Measurements from ENCODE around the gene GDPD4.

Gene GDPD4

GRCh38 chr11:77207019-77207485, 94.4 kb downstream of the GDPD4 start:
- TF ChIP-seq, protein P1, sequence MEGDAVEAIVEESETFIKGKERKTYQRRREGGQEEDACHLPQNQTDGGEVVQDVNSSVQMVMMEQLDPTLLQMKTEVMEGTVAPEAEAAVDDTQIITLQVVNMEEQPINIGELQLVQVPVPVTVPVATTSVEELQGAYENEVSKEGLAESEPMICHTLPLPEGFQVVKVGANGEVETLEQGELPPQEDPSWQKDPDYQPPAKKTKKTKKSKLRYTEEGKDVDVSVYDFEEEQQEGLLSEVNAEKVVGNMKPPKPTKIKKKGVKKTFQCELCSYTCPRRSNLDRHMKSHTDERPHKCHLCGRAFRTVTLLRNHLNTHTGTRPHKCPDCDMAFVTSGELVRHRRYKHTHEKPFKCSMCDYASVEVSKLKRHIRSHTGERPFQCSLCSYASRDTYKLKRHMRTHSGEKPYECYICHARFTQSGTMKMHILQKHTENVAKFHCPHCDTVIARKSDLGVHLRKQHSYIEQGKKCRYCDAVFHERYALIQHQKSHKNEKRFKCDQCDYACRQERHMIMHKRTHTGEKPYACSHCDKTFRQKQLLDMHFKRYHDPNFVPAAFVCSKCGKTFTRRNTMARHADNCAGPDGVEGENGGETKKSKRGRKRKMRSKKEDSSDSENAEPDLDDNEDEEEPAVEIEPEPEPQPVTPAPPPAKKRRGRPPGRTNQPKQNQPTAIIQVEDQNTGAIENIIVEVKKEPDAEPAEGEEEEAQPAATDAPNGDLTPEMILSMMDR (IDR thresholded peaks at IDR 0.05; ENCODE audit: low read depth, low read length): no peak
- TF ChIP-seq, protein P2, sequence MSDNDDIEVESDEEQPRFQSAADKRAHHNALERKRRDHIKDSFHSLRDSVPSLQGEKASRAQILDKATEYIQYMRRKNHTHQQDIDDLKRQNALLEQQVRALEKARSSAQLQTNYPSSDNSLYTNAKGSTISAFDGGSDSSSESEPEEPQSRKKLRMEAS (IDR thresholded peaks at IDR 0.05; ENCODE audit: low read depth, low read length): no peak
- TF ChIP-seq MYC (IDR thresholded peaks at IDR 0.05; ENCODE audit: low read depth, low read length) (no peak), POLR2A (IDR thresholded peaks at IDR 0.05; ENCODE audit: extremely low read depth, insufficient read length) (no peak)

DNA sequence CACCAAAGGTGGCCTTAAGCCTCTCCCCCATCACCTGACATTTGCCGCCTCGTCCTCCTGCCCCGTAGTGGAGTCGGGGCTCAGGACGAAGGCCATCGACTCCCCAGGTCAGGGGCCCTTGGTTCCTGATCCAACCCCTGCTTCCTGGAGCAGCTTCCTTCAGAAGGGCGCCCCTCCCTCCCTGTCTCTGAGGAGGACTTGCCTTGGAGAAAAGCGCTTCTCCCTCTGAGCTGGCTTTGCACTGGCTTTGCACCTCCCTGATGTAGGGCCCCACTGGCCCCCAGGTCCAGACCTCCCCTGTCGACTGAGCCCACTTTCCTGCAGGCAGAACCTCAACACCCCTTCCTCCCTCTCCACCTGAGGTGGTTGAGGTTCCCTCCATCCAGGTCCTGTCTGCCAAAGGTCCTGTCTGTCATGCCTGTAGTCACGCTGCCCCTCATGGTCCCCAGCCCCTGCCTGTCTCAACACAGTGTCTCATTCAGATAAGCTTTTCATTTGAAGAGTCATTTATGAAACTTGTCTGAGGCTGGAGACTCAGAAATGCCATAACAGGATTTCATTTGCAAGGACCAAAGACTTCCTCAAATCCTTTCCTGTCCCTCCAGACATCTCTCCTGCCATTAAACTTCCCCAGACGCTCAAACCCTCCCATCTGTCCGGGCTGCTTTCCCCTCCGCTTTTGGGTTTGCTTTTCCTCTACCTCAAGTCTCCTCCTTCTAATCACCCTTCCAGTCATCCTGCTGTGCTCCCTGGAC, 95.0 kb downstream of the GDPD4 start:
- DNase-seq (ENCODE audit: low read depth): peak; percentile 23
- TF ChIP-seq, protein P2 (IDR thresholded peaks at IDR 0.05; ENCODE audit: low read depth, low read length): no peak
- no peak for TF ChIP-seq MYC (IDR thresholded peaks at IDR 0.05; ENCODE audit: low read depth, low read length)
- TF ChIP-seq POLR2A (IDR thresholded peaks at IDR 0.05; ENCODE audit: extremely low read depth, insufficient read length): no peak
- TF ChIP-seq, protein P1 (IDR thresholded peaks at IDR 0.05; ENCODE audit: low read depth, low read length): no peak
- no peak overlapping the region for H3K4me3 ChIP-seq (ENCODE audit: low read depth, low read length)

More at GRCh38 chr11:77207019-77207485, 94.4 kb downstream of the GDPD4 start:
- no peak overlapping the region for H3K4me3 ChIP-seq (ENCODE audit: low read depth, low read length)
- DNase-seq (ENCODE audit: low read depth): no peak

DNA sequence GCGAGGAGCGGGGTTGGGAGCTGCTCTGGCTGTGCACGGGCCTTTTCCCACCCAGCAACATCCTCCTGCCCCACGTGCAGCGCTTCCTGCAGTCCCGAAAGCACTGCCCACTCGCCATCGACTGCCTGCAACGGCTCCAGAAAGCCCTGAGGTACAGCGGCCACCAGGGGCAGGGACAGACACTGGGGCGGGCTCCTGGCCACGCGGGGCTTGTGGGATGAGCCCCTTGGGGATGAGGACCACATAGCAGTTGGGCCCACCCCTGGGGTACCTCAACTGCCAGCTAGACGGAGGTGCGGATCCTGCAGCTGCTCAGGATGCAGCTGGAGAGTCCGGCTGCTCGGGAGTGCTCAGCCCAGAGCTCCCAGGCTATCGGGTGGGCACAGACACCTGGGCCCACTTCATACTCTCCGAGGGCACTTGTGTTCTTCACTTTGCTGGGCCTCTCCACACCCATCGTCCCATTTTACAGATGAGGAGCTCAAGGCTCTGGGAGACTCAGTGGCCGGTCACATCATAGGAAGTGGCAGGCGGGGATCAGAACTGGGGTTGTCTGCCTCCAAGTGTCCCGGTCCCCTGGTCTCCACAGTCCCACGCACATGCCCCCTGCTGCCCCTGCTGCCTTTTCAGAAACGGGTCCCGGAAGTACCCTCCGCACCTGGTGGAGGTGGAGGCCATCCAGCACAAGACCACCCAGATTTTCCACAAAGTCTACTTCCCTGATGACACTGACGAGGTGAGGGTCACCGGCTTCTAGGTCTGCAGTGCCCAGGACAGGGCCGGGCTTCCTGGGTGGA, 95.8 kb downstream of the GDPD4 start:
- TF ChIP-seq POLR2A (IDR thresholded peaks at IDR 0.05; ENCODE audit: extremely low read depth, insufficient read length): no peak
- no peak for TF ChIP-seq MYC (IDR thresholded peaks at IDR 0.05; ENCODE audit: low read depth, low read length)
- TF ChIP-seq, protein P2 (IDR thresholded peaks at IDR 0.05; ENCODE audit: low read depth, low read length): no peak
- TF ChIP-seq, protein P1 (IDR thresholded peaks at IDR 0.05; ENCODE audit: low read depth, low read length): no peak
- DNase-seq (ENCODE audit: low read depth): no peak
- H3K4me3 ChIP-seq (ENCODE audit: low read depth, low read length): no peak overlapping the region

GRCh38 chr11:77204754-77205466, 96.6 kb downstream of the GDPD4 start:
- no peak overlapping the region for H3K4me3 ChIP-seq (ENCODE audit: low read depth, low read length)
- TF ChIP-seq MYC (IDR thresholded peaks at IDR 0.05; ENCODE audit: low read depth, low read length) (no peak), POLR2A (IDR thresholded peaks at IDR 0.05; ENCODE audit: extremely low read depth, insufficient read length) (no peak)
- TF ChIP-seq, protein P1 (IDR thresholded peaks at IDR 0.05; ENCODE audit: low read depth, low read length): no peak
- TF ChIP-seq, protein P2 (IDR thresholded peaks at IDR 0.05; ENCODE audit: low read depth, low read length): no peak
- DNase-seq (ENCODE audit: low read depth): no peak

DNA sequence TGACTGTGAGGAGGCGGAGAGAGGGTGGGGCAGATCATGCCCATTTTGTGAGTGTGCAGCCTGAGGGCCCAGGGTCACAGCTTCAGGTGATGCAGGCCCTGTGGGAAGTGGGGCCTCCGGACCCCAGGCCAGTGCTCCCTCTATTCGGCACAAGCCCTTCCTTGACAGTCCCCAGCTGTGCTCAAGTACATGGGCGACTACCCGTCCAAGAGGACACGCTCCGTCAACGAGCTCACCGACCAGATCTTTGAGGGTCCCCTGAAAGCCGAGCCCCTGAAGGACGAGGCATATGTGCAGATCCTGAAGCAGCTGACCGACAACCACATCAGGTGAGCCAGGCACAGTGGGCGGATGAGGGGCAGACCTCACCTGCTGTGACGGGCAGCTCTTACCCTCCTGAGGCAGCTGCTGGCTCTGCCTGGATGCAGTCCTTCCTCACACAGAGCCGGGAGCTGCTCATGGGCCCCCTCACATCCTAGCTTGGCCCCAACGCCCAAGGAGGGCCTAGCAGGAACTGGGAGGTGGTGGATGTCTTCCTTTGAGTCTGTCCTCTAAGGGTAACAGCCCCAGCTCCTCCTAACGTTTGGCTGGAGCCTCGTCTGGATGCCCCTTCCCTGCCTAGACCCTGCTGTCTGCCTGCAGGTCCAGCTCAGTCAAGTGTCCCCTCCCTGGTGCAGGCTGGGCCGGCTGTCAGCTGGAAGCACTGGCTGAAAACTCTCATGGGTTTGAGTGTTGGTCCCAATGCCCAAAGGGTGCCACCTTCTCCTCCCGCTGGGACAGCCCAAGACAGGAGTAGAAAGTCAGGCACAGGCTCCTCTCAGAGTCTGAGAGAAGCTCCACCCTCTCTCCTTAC, 97.4 kb downstream of the GDPD4 start:
- TF ChIP-seq MYC (IDR thresholded peaks at IDR 0.05; ENCODE audit: low read depth, low read length): no peak
- TF ChIP-seq POLR2A (IDR thresholded peaks at IDR 0.05; ENCODE audit: extremely low read depth, insufficient read length): no peak
- TF ChIP-seq, protein P2 (IDR thresholded peaks at IDR 0.05; ENCODE audit: low read depth, low read length): no peak
- TF ChIP-seq, protein P1 (IDR thresholded peaks at IDR 0.05; ENCODE audit: low read depth, low read length): no peak
- no peak for DNase-seq (ENCODE audit: low read depth)
- H3K4me3 ChIP-seq (ENCODE audit: low read depth, low read length): no peak overlapping the region

Measured in NB4 (cell line).